Stomach (tissue), 9 donors: Measurements from ENCODE around the gene MAN2C1. TPM values are rescaled to one million over a fixed set of nuclear protein-coding genes. Genes with fewer than 3 reads are reported as not detected.
"Not testable (repeated sequence)": the region's sequence is repeated elsewhere in the genome, so short reads cannot be mapped to it uniquely, and the experiment has no call there.

Source experiments
- DNase-seq, 2 donors: peaks; one replicate each; pipeline versions ENCODE4 v3.0.0 to v3.0.0-alpha.2; 2013 to 2019
- H3K27ac ChIP-seq, 5 donors: fragments of 200-600 bp in 4 of 5; sonication (generic) in 4 of 5; one replicate each; pipeline ENCODE4 v1.5.1; 2013 to 2019; ENCODE audit warnings: mild to moderate bottlenecking in 1 of 5, moderate library complexity in 1 of 5
- H3K27me3 ChIP-seq, 3 donors: fragments of 200-600 bp; sonication (generic); one replicate each; pipeline ENCODE4 v1.5.1; 2017 to 2019; ENCODE audit warnings: mixed run types in 1 of 3
- H3K36me3 ChIP-seq, 4 donors: fragments of 200-600 bp; sonication (generic); 1 replicate in 3 of 4; 2 replicates in 1 of 4; pipeline ENCODE4 v1.5.1; 2016 to 2019
- H3K4me1 ChIP-seq, 4 donors: fragments of 200-600 bp; sonication (generic); one replicate each; pipeline ENCODE4 v1.5.1; 2016 to 2019
- H3K4me3 ChIP-seq, 4 donors: fragments of 200-600 bp; sonication (generic) in 3 of 4; one replicate each; pipeline ENCODE4 v1.5.1; 2016 to 2019; ENCODE audit warnings: mild to moderate bottlenecking in 1 of 4
- H3K9me3 ChIP-seq, 4 donors: fragments of 200-600 bp; sonication (generic); one replicate each; pipeline ENCODE4 v1.5.1; 2016 to 2019
- EP300 ChIP-seq: sonication (generic); formaldehyde crosslinking; IDR thresholded peaks from one replicate; pipeline ENCODE4 v1.6.1; 2017; ENCODE audit warnings: antibody characterized with exemption
- POLR2A ChIP-seq, 4 donors: fragments of 450-650 bp; IDR thresholded peaks; one replicate each; pipeline ENCODE4 v1.6.1; 2016; ENCODE audit warnings: antibody characterized with exemption in 4 of 4, control low read depth in 2 of 4, mild to moderate bottlenecking in 1 of 4, moderate library complexity in 1 of 4
- POLR2AphosphoS5 ChIP-seq, 3 donors: sonication (generic); formaldehyde crosslinking; IDR thresholded peaks; one replicate each; pipeline ENCODE4 v1.6.1; 2016; ENCODE audit warnings: antibody characterized with exemption in 3 of 3
- WGBS, 5 donors: extraction: QIAGEN DNeasy Blood & Tissue Kit in 3 of 5; methylation state at CpG; one replicate each; pipeline versions ENCODE4 v1.1.5 to v1.1.7; 2013 to 2018; 5-methylcytosine and 5-hydroxymethylcytosine counted together
- intact Hi-C: fragments of 100-400 bp; cut with DNase I; formaldehyde crosslinking; loops from one replicate; pipeline ENCODE4 v1.15.1; 2023; ENCODE audit warnings: low total_unique reads
- polyA plus RNA-seq, 3 donors: library from polyadenylated mRNA; stranded (reverse); fragments of 200-250 nt; gene quantifications; one replicate each; pipeline ENCODE4 v1.2.3, GENCODE V29; 2013
- total RNA-seq, 5 donors: library from RNA; depleted of rRNA; stranded (reverse); fragments of >200 nt; gene quantifications; one replicate each; pipeline versions ENCODE4 v1.1.0 to v1.2.3, GENCODE V29; 2014 to 2016
- TF ChIP-seq, protein P1 (sequence below), 7 experiments: fragments of 450-650 bp in 4 of 7; fragments of 200-600 bp in 3 of 7; sonication (generic) in 3 of 7; IDR thresholded peaks; one replicate each; pipeline ENCODE4 v1.5.1; 2016 to 2019; ENCODE audit warnings: antibody characterized with exemption in 7 of 7, control low read depth in 2 of 7, mild to moderate bottlenecking in 1 of 7
- donor health status: healthy with polysubstance abuse.
- donor health status: Bipolar disorder and iron deficiency.
- donor health status: healthy.

Gene MAN2C1
- total and polyA plus RNA-seq, 8 donors = 103 to 629 (median 262) TPM

DNA sequence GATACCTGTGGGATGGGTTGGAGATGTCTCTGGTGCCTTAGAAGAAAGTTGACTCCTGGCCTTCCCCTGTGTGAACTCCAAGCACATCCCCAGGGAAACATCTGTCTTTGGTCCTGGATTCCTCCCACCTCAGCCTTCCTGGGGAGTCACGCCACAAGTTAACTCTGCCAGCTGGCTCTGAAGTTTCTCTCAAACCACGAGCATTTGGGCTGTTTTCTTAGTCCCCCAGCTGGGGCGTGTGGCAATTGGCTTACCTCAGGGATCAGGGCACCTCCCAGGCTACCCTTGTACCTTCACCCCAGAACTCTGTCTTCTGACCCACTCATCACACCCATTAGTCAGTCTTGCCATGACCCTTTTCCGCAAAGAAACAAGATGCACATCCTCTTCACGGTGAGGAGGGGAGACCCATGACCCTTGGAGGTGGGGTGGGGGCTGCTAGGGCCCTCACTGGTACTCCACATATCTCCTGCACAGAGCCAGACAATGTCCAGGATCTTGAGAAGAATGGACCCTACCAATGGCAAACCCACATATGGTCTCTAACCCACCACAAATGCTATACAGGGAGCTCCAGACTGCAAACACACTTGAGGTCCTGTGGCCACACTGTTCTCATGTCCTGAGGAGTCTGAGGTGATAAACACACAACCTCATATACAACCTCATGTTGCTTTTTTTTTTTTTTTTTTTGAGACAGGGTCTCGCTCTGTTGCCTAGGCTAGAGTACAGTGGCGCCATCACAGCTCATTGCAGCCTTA, 17.6 kb downstream of the MAN2C1 start:
- H3K9me3 ChIP-seq = no peaks in the 10 kb centered on the region
- TF ChIP-seq EP300 = no peak
- no peak for TF ChIP-seq POLR2A (IDR thresholded peaks at IDR 0.05)
- TF ChIP-seq, protein P1, sequence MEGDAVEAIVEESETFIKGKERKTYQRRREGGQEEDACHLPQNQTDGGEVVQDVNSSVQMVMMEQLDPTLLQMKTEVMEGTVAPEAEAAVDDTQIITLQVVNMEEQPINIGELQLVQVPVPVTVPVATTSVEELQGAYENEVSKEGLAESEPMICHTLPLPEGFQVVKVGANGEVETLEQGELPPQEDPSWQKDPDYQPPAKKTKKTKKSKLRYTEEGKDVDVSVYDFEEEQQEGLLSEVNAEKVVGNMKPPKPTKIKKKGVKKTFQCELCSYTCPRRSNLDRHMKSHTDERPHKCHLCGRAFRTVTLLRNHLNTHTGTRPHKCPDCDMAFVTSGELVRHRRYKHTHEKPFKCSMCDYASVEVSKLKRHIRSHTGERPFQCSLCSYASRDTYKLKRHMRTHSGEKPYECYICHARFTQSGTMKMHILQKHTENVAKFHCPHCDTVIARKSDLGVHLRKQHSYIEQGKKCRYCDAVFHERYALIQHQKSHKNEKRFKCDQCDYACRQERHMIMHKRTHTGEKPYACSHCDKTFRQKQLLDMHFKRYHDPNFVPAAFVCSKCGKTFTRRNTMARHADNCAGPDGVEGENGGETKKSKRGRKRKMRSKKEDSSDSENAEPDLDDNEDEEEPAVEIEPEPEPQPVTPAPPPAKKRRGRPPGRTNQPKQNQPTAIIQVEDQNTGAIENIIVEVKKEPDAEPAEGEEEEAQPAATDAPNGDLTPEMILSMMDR (IDR thresholded peaks at IDR 0.05) = no peak
- no peak for TF ChIP-seq POLR2AphosphoS5 (IDR thresholded peaks at IDR 0.05)
- intact Hi-C loops = no loop called here
- 75 to 81% (median 80%) methylated on average over 7 of the region's 7 CpGs for WGBS, 5 donors
- H3K4me3 ChIP-seq = no peak overlapping the region
- peaks cover 14 to 46% (median 34%) of the 10 kb centered on the region in 4 donors for H3K4me1 ChIP-seq
- H3K27ac ChIP-seq = peak overlapping the region in 3 of 5 donors; percentile 14 to 34 (median 20)
- DNase-seq = no peak
- H3K36me3 ChIP-seq = peaks cover 11 to 25% (median 23%) of the 10 kb centered on the region in 4 donors
- peaks cover 0 to 10% (median 0%) of the 10 kb centered on the region in 3 donors for H3K27me3 ChIP-seq

DNA sequence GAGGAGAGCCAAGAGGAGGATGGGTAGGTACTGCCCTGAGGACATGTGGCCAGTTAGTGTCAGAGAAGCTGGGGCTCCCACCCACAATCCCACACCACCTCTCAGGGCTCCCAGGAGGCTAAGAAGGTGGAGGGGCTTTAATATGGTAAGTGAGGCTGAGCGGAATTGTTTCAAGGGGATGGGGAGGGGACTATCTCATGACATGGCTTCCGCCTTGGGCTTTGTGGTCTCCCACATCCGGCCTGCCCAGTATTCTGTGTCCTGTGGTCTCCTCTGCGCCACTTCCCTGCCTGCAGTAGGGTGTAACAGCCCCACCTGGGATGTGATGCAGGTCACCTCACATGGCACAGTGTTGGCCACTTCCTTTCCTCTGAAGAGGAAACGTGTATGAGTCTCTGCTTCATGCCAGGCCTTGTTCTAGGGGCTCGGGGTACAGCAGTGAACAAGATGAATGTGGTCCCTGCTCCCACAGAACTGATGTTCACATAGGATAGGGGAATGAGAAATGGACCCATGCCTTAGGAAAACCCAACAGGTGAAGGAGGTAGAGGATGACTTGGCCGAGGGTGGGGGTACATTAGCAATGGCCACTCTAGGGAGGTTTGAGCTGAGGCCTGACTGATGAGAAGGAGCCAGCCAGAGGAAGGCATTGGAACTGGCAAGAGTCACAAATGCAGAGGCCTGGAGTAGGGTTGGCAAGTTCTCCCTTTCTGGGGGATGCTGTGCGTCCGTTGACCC, 18.4 kb downstream of the MAN2C1 start:
- DNase-seq = peak; percentile 58 to 70
- 73 to 86% (median 77%) methylated on average over 7 to 9 of the region's 9 CpGs for WGBS, 5 donors
- TF ChIP-seq POLR2AphosphoS5 (IDR thresholded peaks at IDR 0.05) (no peak), POLR2A (IDR thresholded peaks at IDR 0.05) (no peak), EP300 (no peak)
- TF ChIP-seq, protein P1 (IDR thresholded peaks at IDR 0.05) = no peak
- Histone ChIP-seq H3K4me1 (peaks cover 14 to 46% (median 35%) of the 10 kb centered on the region in 4 donors), H3K4me3 (no peak overlapping the region), H3K27ac (peak overlapping the region in 3 of 5 donors; percentile 14 to 34 (median 20)), H3K27me3 (peaks cover 0 to 10% (median 0%) of the 10 kb centered on the region in 3 donors), H3K9me3 (no peaks in the 10 kb centered on the region), H3K36me3 (peaks cover 6 to 17% (median 15%) of the 10 kb centered on the region in 4 donors)
- intact Hi-C loops = no loop called here

DNA sequence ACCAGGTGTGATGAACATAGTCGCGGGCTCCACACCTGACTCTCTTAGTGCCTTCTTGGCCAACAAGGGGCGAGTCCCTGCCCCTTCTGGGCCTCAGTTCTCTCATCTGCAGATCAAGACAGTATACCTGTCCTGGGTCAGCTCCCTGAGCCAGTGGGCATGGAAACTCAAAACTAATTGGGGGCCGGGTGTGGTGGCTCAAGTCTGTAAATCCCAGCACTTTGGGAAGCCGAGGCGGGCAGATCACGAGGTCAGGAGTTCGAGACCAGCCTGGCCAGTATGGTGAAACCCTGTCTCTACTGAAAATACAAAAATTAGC, 19.1 kb downstream of the MAN2C1 start:
- WGBS, 5 donors = 82 to 89% (median 88%) methylated on average over 6 to 8 of the region's 8 CpGs
- DNase-seq, H3K9me3 ChIP-seq, intact Hi-C loops: not testable (repeated sequence)
- H3K4me1 ChIP-seq = peaks cover 14 to 52% (median 35%) of the 10 kb centered on the region in 4 donors
- peaks cover 0 to 10% (median 8%) of the 10 kb centered on the region in 4 donors for H3K36me3 ChIP-seq
- H3K27ac ChIP-seq = peak overlapping the region in 3 of 5 donors; percentile 77 to 86 (median 83)
- H3K27me3 ChIP-seq = peaks cover 0 to 10% (median 0%) of the 10 kb centered on the region in 3 donors
- H3K4me3 ChIP-seq = peak overlapping the region in 1 of 4 donors; percentile 94

DNA sequence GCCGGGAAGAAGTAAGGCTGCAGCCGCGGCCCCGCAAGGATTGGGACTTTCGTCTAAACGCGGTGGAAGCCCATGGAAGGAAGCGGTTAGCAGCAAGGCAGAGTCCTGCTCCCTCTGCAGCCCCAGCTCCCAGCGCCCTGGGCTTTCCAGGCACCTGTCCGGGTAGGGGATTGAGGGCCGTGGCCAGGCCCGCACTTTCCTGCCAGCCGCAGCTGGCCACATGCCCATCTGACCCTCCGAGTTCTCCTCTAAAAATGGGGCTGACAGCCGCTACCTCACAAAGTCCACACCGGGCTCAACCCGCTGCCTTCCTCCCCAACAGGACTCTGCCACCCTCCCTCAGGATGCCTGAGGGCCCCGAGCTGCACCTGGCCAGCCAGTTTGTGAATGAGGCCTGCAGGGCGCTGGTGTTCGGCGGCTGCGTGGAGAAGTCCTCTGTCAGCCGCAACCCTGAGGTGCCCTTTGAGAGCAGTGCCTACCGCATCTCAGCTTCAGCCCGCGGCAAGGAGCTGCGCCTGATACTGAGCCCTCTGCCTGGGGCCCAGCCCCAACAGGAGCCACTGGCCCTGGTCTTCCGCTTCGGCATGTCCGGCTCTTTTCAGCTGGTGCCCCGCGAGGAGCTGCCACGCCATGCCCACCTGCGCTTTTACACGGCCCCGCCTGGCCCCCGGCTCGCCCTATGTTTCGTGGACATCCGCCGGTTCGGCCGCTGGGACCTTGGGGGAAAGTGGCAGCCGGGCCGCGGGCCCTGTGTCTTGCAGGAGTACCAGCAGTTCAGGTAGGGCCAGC, 19.7 kb downstream of the MAN2C1 start:
- peak overlapping the region; percentile 77 to 86 (median 80) for H3K27ac ChIP-seq
- H3K36me3 ChIP-seq = peaks cover 0 to 6% (median 3%) of the 10 kb centered on the region in 4 donors
- peaks cover 0 to 10% (median 0%) of the 10 kb centered on the region in 3 donors for H3K27me3 ChIP-seq
- 23 to 32% (median 27%) methylated on average over 26 to 46 of the region's 46 CpGs for WGBS, 5 donors
- TF ChIP-seq POLR2AphosphoS5 (IDR thresholded peaks at IDR 0.05) (peak in 1 of 3 donors; percentile 3), EP300 (no peak)
- peak overlapping the region; percentile 80 to 94 (median 86) for H3K4me3 ChIP-seq
- peaks cover 15 to 57% (median 40%) of the 10 kb centered on the region in 4 donors for H3K4me1 ChIP-seq
- intact Hi-C loops = no loop called here
- H3K9me3 ChIP-seq = no peaks in the 10 kb centered on the region
- peak in 1 of 2 donors; percentile 40 for DNase-seq
